ENCODE measurements around the gene ADGRE1. TPM values are rescaled to one million over a fixed set of nuclear protein-coding genes. Genes with fewer than 3 reads are reported as not detected.

ADGRE1 gene
- polyA plus RNA-seq, 1 of the 3 experiments (the other 2 are of a cell fraction): 8.9 TPM

DNA sequence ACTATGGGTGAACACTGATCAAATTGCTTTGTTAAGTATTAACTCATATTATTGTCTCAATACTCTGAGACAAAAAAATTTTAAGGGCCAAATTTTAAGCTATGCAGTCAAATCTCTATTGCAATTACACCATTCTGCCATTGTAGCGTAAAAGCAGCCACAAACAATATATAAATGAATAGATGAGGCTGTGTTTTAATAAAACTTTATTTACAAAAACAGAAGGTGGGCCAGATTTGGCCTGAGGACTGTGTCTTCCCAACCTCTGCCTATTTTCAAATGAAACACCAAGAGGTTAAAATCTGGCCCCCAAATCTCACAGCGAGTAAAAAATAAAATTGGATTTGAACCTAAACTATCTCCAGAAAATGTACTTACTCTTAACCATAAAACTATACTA, 82.1 kb downstream of the ADGRE1 start:
- no peak for DNase-seq
- no peak overlapping the region for H3K27ac ChIP-seq (ENCODE audit: low read depth in 2 of 2, low read length in 1 of 2)
- H3K9me3 ChIP-seq: no peaks in the 10 kb centered on the region
- H4K20me1 ChIP-seq (ENCODE audit: insufficient read depth): no peaks in the 10 kb centered on the region
- H3K4me3 ChIP-seq (ENCODE audit: low read depth in 2 of 2, low read length in 1 of 2): no peak overlapping the region
- peaks cover 14% of the 10 kb centered on the region for H3K27me3 ChIP-seq (ENCODE audit: insufficient read depth)
- H3F3A ChIP-seq (replicated peaks; ENCODE audit: insufficient read depth): no peaks in the 10 kb centered on the region
- TF ChIP-seq GATA2 (CRISPR knock-in tag; IDR thresholded peaks at IDR 0.05) (no peak), NRF1 (IDR thresholded peaks at IDR 0.05; ENCODE audit: low read depth, low read length) (no peak), RCOR1 (IDR thresholded peaks at IDR 0.05; ENCODE audit: low read length) (no peak), SIN3A (IDR thresholded peaks at IDR 0.05; ENCODE audit: borderline replicate concordance, low read depth, low read length) (no peak), PBX3 (IDR thresholded peaks at IDR 0.05) (no peak), RFX5 (IDR thresholded peaks at IDR 0.05; ENCODE audit: low read length) (no peak), ELF1 (IDR thresholded peaks at IDR 0.05) (no peak), RAD21 (IDR thresholded peaks at IDR 0.05; ENCODE audit: low read length) (no peak), FOXJ3 (CRISPR knock-in tag; IDR thresholded peaks at IDR 0.05) (no peak), POLR2AphosphoS5 (IDR thresholded peaks at IDR 0.05; ENCODE audit: low read depth, low read length) (no peak), ZBTB33 (IDR thresholded peaks at IDR 0.05; ENCODE audit: borderline replicate concordance, low read depth) (no peak), REST (IDR thresholded peaks at IDR 0.05; ENCODE audit: low read depth, low read length) (no peak)
- H3K9me2 ChIP-seq: no peaks in the 10 kb centered on the region
- H3K79me2 ChIP-seq (ENCODE audit: insufficient read depth): no peaks in the 10 kb centered on the region
- no peak overlapping the region for H3K4me2 ChIP-seq
- WGBS (ENCODE audit: low lambda C conversion rate): 4% methylated on average over 2 of the region's 2 CpGs
- no peaks in the 10 kb centered on the region for H3K36me3 ChIP-seq (replicated peaks in 1 of 2; ENCODE audit: control insufficient read depth in 1 of 2, insufficient read depth in 2 of 2, low read length in 1 of 2)
- no peak overlapping the region for H2AFZ ChIP-seq (ENCODE audit: low read depth)
- POLR2A ChIA-PET: no interaction called here
- no peak overlapping the region for H3K9ac ChIP-seq
- H3K4me1 ChIP-seq (ENCODE audit: control insufficient read depth in 1 of 2, insufficient read depth in 2 of 2, low read depth in 1 of 2, low read length in 1 of 2): no peaks in the 10 kb centered on the region
- CTCF ChIA-PET: no interaction called here

DNA sequence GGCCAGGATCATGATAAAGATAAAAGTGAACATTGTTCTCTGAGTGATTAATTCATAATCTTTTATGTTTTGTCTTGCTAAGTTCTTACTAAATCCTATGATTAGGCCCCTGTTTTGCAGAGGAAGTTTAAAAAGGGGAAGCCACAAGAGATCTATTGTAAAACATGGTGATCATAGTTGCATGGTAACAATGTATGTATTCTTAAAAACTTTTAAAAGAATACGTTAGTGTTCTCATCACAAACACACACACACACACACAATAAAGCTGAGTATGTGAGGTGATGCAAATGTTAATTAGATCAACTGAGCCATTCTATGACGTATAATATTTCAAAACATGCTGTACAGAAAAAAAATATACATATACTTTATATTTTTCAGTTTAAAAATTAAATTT, 82.6 kb downstream of the ADGRE1 start:
- Histone ChIP-seq H2AFZ (ENCODE audit: low read depth) (no peak overlapping the region), H3K9me2 (no peaks in the 10 kb centered on the region), H3F3A (replicated peaks; ENCODE audit: insufficient read depth) (no peaks in the 10 kb centered on the region), H3K79me2 (ENCODE audit: insufficient read depth) (no peaks in the 10 kb centered on the region), H3K9ac (no peak overlapping the region), H3K27ac (ENCODE audit: low read depth in 2 of 2, low read length in 1 of 2) (no peak overlapping the region), H3K4me1 (ENCODE audit: control insufficient read depth in 1 of 2, insufficient read depth in 2 of 2, low read depth in 1 of 2, low read length in 1 of 2) (no peaks in the 10 kb centered on the region), H3K4me3 (ENCODE audit: low read depth in 2 of 2, low read length in 1 of 2) (no peak overlapping the region), H3K36me3 (replicated peaks in 1 of 2; ENCODE audit: control insufficient read depth in 1 of 2, insufficient read depth in 2 of 2, low read length in 1 of 2) (no peaks in the 10 kb centered on the region), H4K20me1 (ENCODE audit: insufficient read depth) (no peaks in the 10 kb centered on the region), H3K4me2 (no peak overlapping the region), H3K9me3 (no peaks in the 10 kb centered on the region), H3K27me3 (ENCODE audit: insufficient read depth) (peaks cover 20% of the 10 kb centered on the region)
- DNase-seq: no peak
- TF ChIP-seq CHD2 (IDR thresholded peaks at IDR 0.05; ENCODE audit: low read length, partially characterized antibody): no peak
- TF ChIP-seq USF2 (IDR thresholded peaks at IDR 0.05; ENCODE audit: borderline replicate concordance, low read depth, low read length): no peak
- TF ChIP-seq SMC3 (IDR thresholded peaks at IDR 0.05; ENCODE audit: low read depth, low read length): no peak
- TF ChIP-seq RCOR1 (IDR thresholded peaks at IDR 0.05; ENCODE audit: low read length): no peak
- TF ChIP-seq POLR2AphosphoS5 (IDR thresholded peaks at IDR 0.05; ENCODE audit: low read depth, low read length): no peak
- no peak for TF ChIP-seq EZH2phosphoT487 (IDR thresholded peaks at IDR 0.05; ENCODE audit: borderline replicate concordance, low read depth)
- TF ChIP-seq YY1 (IDR thresholded peaks at IDR 0.05; ENCODE audit: low read depth): no peak
- no peak for TF ChIP-seq SIN3A (IDR thresholded peaks at IDR 0.05; ENCODE audit: borderline replicate concordance, low read depth, low read length)
- WGBS (ENCODE audit: low lambda C conversion rate): 6% methylated on average over 2 of the region's 2 CpGs
- ChIA-PET CTCF (no interaction called here), POLR2A (no interaction called here)

Measured in SK-N-SH (cell line).